Fibroblast of lung (primary cell): Measurements from ENCODE around the gene DNAL1. TPM values are rescaled to one million over a fixed set of nuclear protein-coding genes. Genes with fewer than 3 reads are reported as not detected.

Source experiments
- DNase-seq, 2 donors: peaks; one replicate each; pipeline versions ENCODE4 v3.0.0 to v3.0.0-alpha.2; 2010; ENCODE audit warnings: low read depth in 2 of 2
- H2AFZ ChIP-seq: 2 replicates; pipeline ENCODE4 v1.5.1; 2012; ENCODE audit warnings: low read length, control low read depth, inconsistent platforms
- H3K27ac ChIP-seq: 2 replicates; pipeline ENCODE4 v1.5.1; 2011; ENCODE audit warnings: low read length, control low read depth; ENCODE audit not compliant: insufficient read depth
- H3K27me3 ChIP-seq: 2 replicates; pipeline ENCODE4 v1.5.1; 2011; ENCODE audit warnings: mild to moderate bottlenecking, low read length; ENCODE audit not compliant: control insufficient read depth, insufficient read depth
- H3K36me3 ChIP-seq: 2 replicates; pipeline ENCODE4 v1.5.1; 2011; ENCODE audit warnings: low read length; ENCODE audit not compliant: control insufficient read depth, insufficient read depth
- H3K4me1 ChIP-seq: 2 replicates; pipeline ENCODE4 v1.5.1; 2011; ENCODE audit warnings: low read length; ENCODE audit not compliant: control insufficient read depth, insufficient read depth; ENCODE audit errors: extremely low read depth
- H3K4me2 ChIP-seq: 2 replicates; pipeline ENCODE4 v1.5.1; 2011; ENCODE audit warnings: low read length, control low read depth; ENCODE audit not compliant: insufficient read depth; ENCODE audit errors: extremely low read depth
- H3K4me3 ChIP-seq, 4 experiments: fragments of 200-600 bp in 1 of 4; sonication (generic) in 1 of 4; replicated peaks in 1 of 4; 2 replicates each; pipeline ENCODE4 v1.5.1; 2011 to 2016; ENCODE audit warnings: low read length in 4 of 4, low read depth in 3 of 4, mild to moderate bottlenecking in 3 of 4, control low read depth in 2 of 4, inconsistent platforms in 1 of 4, mixed read lengths in 1 of 4; ENCODE audit not compliant: insufficient read depth in 1 of 4; ENCODE audit errors: control extremely low read depth in 1 of 4
- H3K79me2 ChIP-seq: 2 replicates; pipeline ENCODE4 v1.5.1; 2012; ENCODE audit warnings: mild to moderate bottlenecking, low read length, inconsistent platforms; ENCODE audit not compliant: control insufficient read depth, insufficient read depth
- H3K9ac ChIP-seq: 2 replicates; pipeline ENCODE4 v1.5.1; 2011; ENCODE audit warnings: mild to moderate bottlenecking, low read length, control low read depth; ENCODE audit not compliant: insufficient read depth
- H3K9me3 ChIP-seq: 2 replicates; pipeline ENCODE4 v1.5.1; 2012; ENCODE audit warnings: low read depth, low read length; ENCODE audit not compliant: control insufficient read depth, insufficient read depth
- H4K20me1 ChIP-seq: 2 replicates; pipeline ENCODE4 v1.5.1; 2011; ENCODE audit warnings: low read length; ENCODE audit not compliant: control insufficient read depth, insufficient read depth; ENCODE audit errors: extremely low read depth
- EZH2 ChIP-seq: IDR thresholded peaks from 2 replicates; pipeline ENCODE4 v1.5.1; 2012; ENCODE audit warnings: low read length, control low read depth, mild to moderate bottlenecking; ENCODE audit errors: missing control alignments
- polyA plus RNA-seq, 2 donors: library from polyadenylated mRNA; depleted of rRNA in 1 of 2; stranded (reverse) in 1 of 2; unstranded in 1 of 2; fragments of >200 nt; gene quantifications; 2 replicates each; pipeline ENCODE4 v1.2.1, GENCODE V29; 2011 to 2012; ENCODE audit warnings: missing spikeins in 1 of 2
- total RNA-seq: library from RNA; depleted of rRNA; stranded (reverse); fragments of >200 nt; gene quantifications from 2 replicates; pipeline ENCODE4 v1.2.1, GENCODE V29; 2014
- TF ChIP-seq, protein P1 (sequence below), 2 donors: IDR thresholded peaks in 1 of 2; conservative IDR thresholded peaks in 1 of 2; 1 replicate in 1 of 2; 2 replicates in 1 of 2; pipeline ENCODE4 v1.5.1; 2011 to 2012; ENCODE audit warnings: low read length in 2 of 2, control low read depth in 1 of 2, inconsistent platforms in 1 of 2, low read depth in 1 of 2, mild to moderate bottlenecking in 1 of 2

Gene DNAL1
- total and polyA plus RNA-seq, 2 donors (not counting 1 experiment from before 2014, with no cell fraction given) = 5.3 to 11.3 TPM

- no peak overlapping the region for H3K9ac ChIP-seq
- no peak for DNase-seq
- TF ChIP-seq, protein P1, sequence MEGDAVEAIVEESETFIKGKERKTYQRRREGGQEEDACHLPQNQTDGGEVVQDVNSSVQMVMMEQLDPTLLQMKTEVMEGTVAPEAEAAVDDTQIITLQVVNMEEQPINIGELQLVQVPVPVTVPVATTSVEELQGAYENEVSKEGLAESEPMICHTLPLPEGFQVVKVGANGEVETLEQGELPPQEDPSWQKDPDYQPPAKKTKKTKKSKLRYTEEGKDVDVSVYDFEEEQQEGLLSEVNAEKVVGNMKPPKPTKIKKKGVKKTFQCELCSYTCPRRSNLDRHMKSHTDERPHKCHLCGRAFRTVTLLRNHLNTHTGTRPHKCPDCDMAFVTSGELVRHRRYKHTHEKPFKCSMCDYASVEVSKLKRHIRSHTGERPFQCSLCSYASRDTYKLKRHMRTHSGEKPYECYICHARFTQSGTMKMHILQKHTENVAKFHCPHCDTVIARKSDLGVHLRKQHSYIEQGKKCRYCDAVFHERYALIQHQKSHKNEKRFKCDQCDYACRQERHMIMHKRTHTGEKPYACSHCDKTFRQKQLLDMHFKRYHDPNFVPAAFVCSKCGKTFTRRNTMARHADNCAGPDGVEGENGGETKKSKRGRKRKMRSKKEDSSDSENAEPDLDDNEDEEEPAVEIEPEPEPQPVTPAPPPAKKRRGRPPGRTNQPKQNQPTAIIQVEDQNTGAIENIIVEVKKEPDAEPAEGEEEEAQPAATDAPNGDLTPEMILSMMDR (conservative IDR thresholded peaks at IDR 0.05 in 1 of 2, IDR thresholded peaks at IDR 0.05 in 1 of 2; ENCODE audit: low read depth in 1 of 2, low read length in 2 of 2) = no peak
- TF ChIP-seq EZH2 = no peak
- H3K27ac ChIP-seq = no peak overlapping the region
- H3K79me2 ChIP-seq = no peaks in the 10 kb centered on the region
- no peaks in the 10 kb centered on the region for H3K36me3 ChIP-seq
- no peaks in the 10 kb centered on the region for H3K9me3 ChIP-seq
- H4K20me1 ChIP-seq = no peaks in the 10 kb centered on the region
- H2AFZ ChIP-seq = no peak overlapping the region
- H3K4me1 ChIP-seq = no peaks in the 10 kb centered on the region
- no peak overlapping the region for H3K4me3 ChIP-seq
- H3K4me2 ChIP-seq = no peak overlapping the region
- H3K27me3 ChIP-seq = no peaks in the 10 kb centered on the region
Observed at GRCh38 chr14:73606271-73606670, 38.5 kb upstream of the DNAL1 start.

GRCh38 chr14:73607241-73607640 lies 37.5 kb upstream of the DNAL1 start:
- H3K9me3 ChIP-seq = no peaks in the 10 kb centered on the region
- no peaks in the 10 kb centered on the region for H3K27me3 ChIP-seq
- H4K20me1 ChIP-seq = no peaks in the 10 kb centered on the region
- H3K4me1 ChIP-seq = no peaks in the 10 kb centered on the region
- no peak overlapping the region for H3K4me2 ChIP-seq
- DNase-seq = no peak
- H3K27ac ChIP-seq = no peak overlapping the region
- H3K36me3 ChIP-seq = no peaks in the 10 kb centered on the region
- no peak overlapping the region for H2AFZ ChIP-seq
- H3K9ac ChIP-seq = no peak overlapping the region
- no peak overlapping the region for H3K4me3 ChIP-seq
- TF ChIP-seq EZH2 = no peak
- TF ChIP-seq, protein P1 (conservative IDR thresholded peaks at IDR 0.05 in 1 of 2, IDR thresholded peaks at IDR 0.05 in 1 of 2; ENCODE audit: low read depth in 1 of 2, low read length in 2 of 2) = no peak
- no peaks in the 10 kb centered on the region for H3K79me2 ChIP-seq

DNA sequence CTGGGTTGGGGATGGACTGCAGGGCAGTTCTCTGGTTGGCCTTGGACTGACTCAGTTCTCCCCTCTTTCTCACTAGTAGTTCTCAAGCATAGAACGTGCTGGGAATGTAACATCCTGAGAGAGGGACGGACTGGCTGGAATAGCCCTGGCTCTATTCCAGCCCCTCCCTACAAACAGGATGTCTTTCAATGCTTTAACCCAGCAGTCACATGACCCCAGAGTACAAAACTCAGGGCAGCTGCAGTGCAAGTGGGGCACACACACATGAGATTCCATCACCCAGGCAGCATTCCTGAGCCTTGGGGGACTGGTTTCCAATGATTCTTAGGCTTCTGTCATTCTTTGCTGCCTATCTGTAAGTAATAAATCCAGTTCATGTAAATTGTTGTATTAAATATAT lies 34.1 kb upstream of the DNAL1 start:
- peak; percentile 9 to 39 for DNase-seq
- Histone ChIP-seq H3K9ac (no peak overlapping the region), H2AFZ (no peak overlapping the region), H4K20me1 (no peaks in the 10 kb centered on the region), H3K79me2 (no peaks in the 10 kb centered on the region), H3K4me1 (no peaks in the 10 kb centered on the region), H3K9me3 (no peaks in the 10 kb centered on the region), H3K27ac (no peak overlapping the region), H3K27me3 (no peaks in the 10 kb centered on the region), H3K4me3 (no peak overlapping the region), H3K36me3 (no peaks in the 10 kb centered on the region), H3K4me2 (no peak overlapping the region)
- no peak for TF ChIP-seq EZH2
- TF ChIP-seq, protein P1 (conservative IDR thresholded peaks at IDR 0.05 in 1 of 2, IDR thresholded peaks at IDR 0.05 in 1 of 2; ENCODE audit: low read depth in 1 of 2, low read length in 2 of 2) = no peak
